ENCODE measurements around the gene SNTG2.
"Not testable (repeated sequence)": the region's sequence is repeated elsewhere in the genome, so short reads cannot be mapped to it uniquely, and the experiment has no call there.

SNTG2 gene

GRCh38 chr2:1053786-1054185 lies 103.1 kb downstream of the SNTG2 start:
- no peak for DNase-seq (ENCODE audit: low read depth in 2 of 2)

GRCh38 chr2:1054399-1054798 lies 103.8 kb downstream of the SNTG2 start:
- DNase-seq (ENCODE audit: low read depth in 2 of 2): no peak

GRCh38 chr2:1055014-1055595 lies 104.5 kb downstream of the SNTG2 start:
- no peak for DNase-seq (ENCODE audit: low read depth in 2 of 2)

GRCh38 chr2:1060372-1060771 lies 109.7 kb downstream of the SNTG2 start:
- no peak for DNase-seq (ENCODE audit: low read depth in 2 of 2)

GRCh38 chr2:1060987-1061386 lies 110.3 kb downstream of the SNTG2 start:
- no peak for DNase-seq (ENCODE audit: low read depth in 2 of 2)

GRCh38 chr2:1068241-1068640 lies 117.6 kb downstream of the SNTG2 start:
- no peak for DNase-seq (ENCODE audit: low read depth in 2 of 2)

GRCh38 chr2:1068822-1069221 lies 118.2 kb downstream of the SNTG2 start:
- no peak for DNase-seq (ENCODE audit: low read depth in 2 of 2)

- DNase-seq (ENCODE audit: low read depth in 2 of 2): no peak
Measured at GRCh38 chr2:1069847-1070246, 119.2 kb downstream of the SNTG2 start.

- no peak for DNase-seq (ENCODE audit: low read depth in 2 of 2)
Measured at GRCh38 chr2:1070601-1071000, 120.0 kb downstream of the SNTG2 start.

- no peak for DNase-seq (ENCODE audit: low read depth in 2 of 2)
Measured at GRCh38 chr2:1071650-1072049, 121.0 kb downstream of the SNTG2 start.

- DNase-seq (ENCODE audit: low read depth in 2 of 2): no peak
Measured at GRCh38 chr2:1072250-1072649, 121.6 kb downstream of the SNTG2 start.

- DNase-seq (ENCODE audit: low read depth in 2 of 2): no peak
Measured at GRCh38 chr2:1077911-1078310, 127.3 kb downstream of the SNTG2 start.

GRCh38 chr2:1078326-1078725 lies 127.7 kb downstream of the SNTG2 start:
- no peak for DNase-seq (ENCODE audit: low read depth in 2 of 2)

GRCh38 chr2:1079873-1080799 lies 129.5 kb downstream of the SNTG2 start:
- no peak for DNase-seq (ENCODE audit: low read depth in 2 of 2)

GRCh38 chr2:1081451-1082225 lies 131.0 kb downstream of the SNTG2 start:
- no peak for DNase-seq (ENCODE audit: low read depth in 2 of 2)

- no peak for DNase-seq (ENCODE audit: low read depth in 2 of 2)
Measured at GRCh38 chr2:1082456-1083205, 132.0 kb downstream of the SNTG2 start.

GRCh38 chr2:1088192-1088860 lies 137.7 kb downstream of the SNTG2 start:
- no peak for DNase-seq (ENCODE audit: low read depth in 2 of 2)

GRCh38 chr2:1088940-1089339 lies 138.3 kb downstream of the SNTG2 start:
- DNase-seq (ENCODE audit: low read depth in 2 of 2): no peak

GRCh38 chr2:1091895-1092585 lies 141.4 kb downstream of the SNTG2 start:
- no peak for DNase-seq (ENCODE audit: low read depth in 2 of 2)

- not testable (repeated sequence) for DNase-seq (ENCODE audit: low read depth in 2 of 2)
Measured at GRCh38 chr2:1093668-1094067, 143.0 kb downstream of the SNTG2 start.

- DNase-seq (ENCODE audit: low read depth in 2 of 2): no peak
Measured at GRCh38 chr2:1097101-1097500, 146.5 kb downstream of the SNTG2 start.

All from stimulated activated CD8-positive, alpha-beta memory T cell treated with anti-CD3 and anti-CD28 coated beads, Interleukin-7, amount 100 ng/mL, for 4 hours (primary cell).